Glomerular visceral epithelial cell (primary cell): ENCODE results near the gene PPP1R12C.

ENCODE experiments used
- DNase-seq: peaks from one replicate; pipeline ENCODE4 v3.0.0-alpha.2; 2016; ENCODE audit errors: extremely low spot score

Gene PPP1R12C

GRCh38 chr19:55146705-55147273 is 29.4 kb upstream of the PPP1R12C start:
- DNase-seq: peak; percentile 42

DNA sequence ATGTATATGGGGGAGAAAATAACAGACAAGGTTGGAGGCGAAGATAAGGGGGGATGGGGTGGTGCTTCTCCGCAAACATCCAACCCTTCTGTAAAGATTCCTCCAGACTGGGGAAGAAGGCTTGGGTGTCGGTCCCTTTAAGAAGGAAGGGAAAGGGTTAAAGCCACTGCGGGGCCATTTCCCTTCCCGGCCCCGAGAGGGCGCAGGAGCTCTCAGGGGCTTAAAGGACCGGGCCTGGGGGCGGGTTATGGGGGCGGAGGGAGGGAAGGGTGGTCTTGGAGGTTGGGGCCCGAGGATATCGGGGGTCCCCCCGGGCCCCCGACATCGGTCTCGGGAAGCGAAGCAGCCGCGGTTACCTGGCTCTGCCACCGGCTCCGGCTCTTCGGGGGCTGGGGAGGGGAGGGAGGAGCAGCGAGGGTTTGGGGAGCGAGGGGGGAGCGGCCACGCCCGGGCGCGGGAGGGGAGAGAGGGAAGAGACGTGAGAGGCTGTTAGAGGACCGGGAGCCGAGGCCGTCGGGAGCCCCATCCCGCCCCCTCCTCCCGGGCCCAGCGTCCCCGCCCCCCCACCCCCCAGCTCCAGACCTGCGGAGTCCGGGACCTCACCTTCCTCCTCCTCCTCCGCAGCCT is 28.8 kb upstream of the PPP1R12C start:
- DNase-seq: peak; percentile 45

DNA sequence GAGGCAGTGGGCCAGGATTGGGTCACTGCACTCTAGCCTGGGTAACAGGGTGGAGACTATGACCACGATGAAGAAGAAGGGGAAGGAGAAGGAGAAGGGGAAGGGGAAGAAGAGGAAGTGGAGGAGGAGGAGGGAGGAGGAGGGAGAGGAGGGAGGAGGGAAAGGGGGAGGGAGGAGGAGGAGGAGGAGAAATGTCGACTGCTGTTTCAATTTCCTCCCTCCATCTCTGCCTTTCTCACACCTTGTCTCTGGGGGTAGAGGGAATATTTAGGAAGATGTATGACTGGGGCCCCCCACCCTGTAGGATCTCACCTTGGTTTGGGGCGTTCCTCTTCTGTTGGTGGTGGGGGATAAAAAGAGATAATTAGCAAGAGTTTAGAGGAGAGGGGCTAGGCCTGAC is 27.8 kb upstream of the PPP1R12C start:
- no peak for DNase-seq

- no peak for DNase-seq
Measured at GRCh38 chr19:55141696-55142095, 24.3 kb upstream of the PPP1R12C start.

- DNase-seq: no peak
Measured at GRCh38 chr19:55137915-55138314, 20.5 kb upstream of the PPP1R12C start.

- no peak for DNase-seq
Measured at GRCh38 chr19:55136399-55137102, 19.1 kb upstream of the PPP1R12C start.

- DNase-seq: no peak
Measured at GRCh38 chr19:55134736-55135135, 17.3 kb upstream of the PPP1R12C start.

GRCh38 chr19:55133639-55134444 is 16.4 kb upstream of the PPP1R12C start:
- no peak for DNase-seq

DNA sequence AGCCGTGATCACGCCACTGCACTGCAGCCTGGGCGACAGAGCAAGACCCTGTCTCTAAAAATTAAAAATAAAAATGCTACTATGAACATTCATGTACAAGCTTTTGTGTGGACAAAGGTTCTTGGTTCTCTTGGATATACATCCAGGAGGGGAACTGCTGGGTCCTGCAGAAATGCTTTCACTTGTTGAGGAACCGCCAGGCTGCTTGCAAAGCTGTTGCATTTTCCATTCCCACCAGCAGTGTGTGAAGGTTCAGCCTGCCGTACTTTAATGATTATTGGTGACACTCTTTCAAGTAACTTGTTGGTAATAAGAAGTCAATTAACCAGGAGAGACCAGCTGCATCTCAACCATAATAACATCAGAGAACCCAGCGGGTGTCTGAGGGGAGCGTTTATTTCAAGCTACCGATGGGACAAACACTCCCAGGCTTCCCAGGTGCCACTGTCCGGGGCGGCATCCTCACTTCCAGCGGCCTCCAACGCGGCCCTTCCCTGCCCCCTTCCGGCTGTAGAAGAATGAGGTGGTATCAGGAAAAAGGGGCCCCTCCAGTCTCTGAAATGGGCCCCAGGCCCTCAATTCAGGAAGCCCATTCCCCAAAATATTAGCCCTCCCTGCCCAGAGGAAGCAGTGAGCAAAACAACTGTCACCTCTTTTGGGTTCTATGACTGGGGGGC is 15.2 kb upstream of the PPP1R12C start:
- no peak for DNase-seq

- no peak for DNase-seq
Measured at GRCh38 chr19:55131421-55131820, 14.0 kb upstream of the PPP1R12C start.

DNA sequence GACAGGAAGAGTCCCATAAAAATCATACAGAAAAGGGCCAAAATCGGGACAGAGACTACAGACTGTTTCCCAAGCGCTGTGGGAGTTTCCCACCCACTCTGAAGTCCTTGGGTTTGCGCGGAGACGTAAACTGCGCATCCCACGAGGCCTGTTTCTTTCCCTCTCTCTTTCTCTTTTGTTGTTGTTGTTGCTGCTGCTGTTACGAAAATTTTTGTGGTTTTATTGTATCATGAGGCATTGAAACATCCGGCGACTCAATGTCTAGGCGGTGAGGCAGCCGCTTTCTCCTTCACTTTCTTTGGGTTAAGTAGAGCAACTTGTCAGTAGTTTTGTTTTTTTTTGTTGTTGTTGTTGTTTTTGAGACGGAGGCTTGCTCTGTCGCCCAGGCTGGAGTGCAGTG is 1.6 kb upstream of the PPP1R12C start:
- no peak for DNase-seq

DNA sequence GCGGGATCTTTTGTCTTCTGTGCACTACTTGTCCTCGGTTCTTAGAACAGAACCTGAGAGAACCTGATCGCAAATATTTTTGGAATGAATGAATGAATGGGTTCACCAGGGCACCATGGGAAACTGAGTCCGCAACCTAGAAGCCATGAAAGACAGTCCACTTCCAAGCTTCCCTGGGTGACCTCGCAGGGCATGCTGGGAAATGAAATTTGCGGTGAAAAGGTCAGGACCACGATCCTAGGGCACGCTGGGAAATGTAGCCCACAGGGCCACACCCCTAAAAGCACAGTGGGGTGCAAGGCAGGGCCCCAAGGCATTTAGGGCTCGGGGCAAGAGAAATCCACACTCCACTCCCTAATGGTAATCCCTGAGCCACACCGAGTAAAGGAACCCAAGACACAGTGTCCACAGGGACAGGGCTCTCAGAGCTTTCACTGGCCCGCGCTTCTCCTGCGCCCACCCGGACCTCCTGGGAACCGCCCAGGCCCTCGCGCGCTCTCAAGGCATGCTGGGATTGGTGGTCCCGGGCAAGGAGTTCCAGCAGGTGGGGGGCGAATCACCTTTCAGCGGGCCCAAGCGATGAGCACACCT is 1.1 kb upstream of the PPP1R12C start:
- no peak for DNase-seq

- peak; percentile 99 for DNase-seq
Measured at GRCh38 chr19:55117663-55118391, 390 bp upstream of the PPP1R12C start.

DNA sequence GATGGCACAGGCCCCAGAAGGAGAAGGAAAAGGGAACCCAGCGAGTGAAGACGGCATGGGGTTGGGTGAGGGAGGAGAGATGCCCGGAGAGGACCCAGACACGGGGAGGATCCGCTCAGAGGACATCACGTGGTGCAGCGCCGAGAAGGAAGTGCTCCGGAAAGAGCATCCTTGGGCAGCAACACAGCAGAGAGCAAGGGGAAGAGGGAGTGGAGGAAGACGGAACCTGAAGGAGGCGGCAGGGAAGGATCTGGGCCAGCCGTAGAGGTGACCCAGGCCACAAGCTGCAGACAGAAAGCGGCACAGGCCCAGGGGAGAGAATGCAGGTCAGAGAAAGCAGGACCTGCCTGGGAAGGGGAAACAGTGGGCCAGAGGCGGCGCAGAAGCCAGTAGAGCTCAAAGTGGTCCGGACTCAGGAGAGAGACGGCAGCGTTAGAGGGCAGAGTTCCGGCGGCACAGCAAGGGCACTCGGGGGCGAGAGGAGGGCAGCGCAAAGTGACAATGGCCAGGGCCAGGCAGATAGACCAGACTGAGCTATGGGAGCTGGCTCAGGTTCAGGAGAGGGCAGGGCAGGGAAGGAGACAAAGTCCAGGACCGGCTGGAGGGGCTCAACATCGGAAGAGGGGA is 1.1 kb downstream of the PPP1R12C start:
- peak; percentile 60 for DNase-seq

DNA sequence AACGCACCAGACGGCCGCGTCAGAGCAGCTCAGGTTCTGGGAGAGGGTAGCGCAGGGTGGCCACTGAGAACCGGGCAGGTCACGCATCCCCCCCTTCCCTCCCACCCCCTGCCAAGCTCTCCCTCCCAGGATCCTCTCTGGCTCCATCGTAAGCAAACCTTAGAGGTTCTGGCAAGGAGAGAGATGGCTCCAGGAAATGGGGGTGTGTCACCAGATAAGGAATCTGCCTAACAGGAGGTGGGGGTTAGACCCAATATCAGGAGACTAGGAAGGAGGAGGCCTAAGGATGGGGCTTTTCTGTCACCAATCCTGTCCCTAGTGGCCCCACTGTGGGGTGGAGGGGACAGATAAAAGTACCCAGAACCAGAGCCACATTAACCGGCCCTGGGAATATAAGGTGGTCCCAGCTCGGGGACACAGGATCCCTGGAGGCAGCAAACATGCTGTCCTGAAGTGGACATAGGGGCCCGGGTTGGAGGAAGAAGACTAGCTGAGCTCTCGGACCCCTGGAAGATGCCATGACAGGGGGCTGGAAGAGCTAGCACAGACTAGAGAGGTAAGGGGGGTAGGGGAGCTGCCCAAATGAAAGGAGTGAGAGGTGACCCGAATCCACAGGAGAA is 1.9 kb downstream of the PPP1R12C start:
- no peak for DNase-seq

GRCh38 chr19:55114566-55115145 is 2.8 kb downstream of the PPP1R12C start:
- no peak for DNase-seq

GRCh38 chr19:55113570-55114039 is 3.8 kb downstream of the PPP1R12C start:
- peak; percentile 97 for DNase-seq

GRCh38 chr19:55112777-55113569 is 4.5 kb downstream of the PPP1R12C start:
- peak; percentile 57 for DNase-seq
